Loucy (cell line): ENCODE data around the gene GMPPA.

Source experiments
- H2AFZ ChIP-seq: fragments of 200-600 bp; sonication (generic); 2 replicates; pipeline ENCODE4 v1.6.0; 2016; ENCODE audit warnings: antibody characterized with exemption, mild to moderate bottlenecking, low read length, moderate library complexity
- H3F3A ChIP-seq: fragments of 200-600 bp; 2 replicates; pipeline ENCODE4 v1.6.0; 2016; ENCODE audit warnings: antibody characterized with exemption, low read depth, mild to moderate bottlenecking
- H3K27me3 ChIP-seq: fragments of 200-600 bp; sonication (generic); 2 replicates; pipeline ENCODE4 v1.6.1; 2014; ENCODE audit warnings: low read length, mild to moderate bottlenecking; ENCODE audit not compliant: insufficient read depth, poor library complexity, severe bottlenecking
- H3K36me3 ChIP-seq: fragments of 200-600 bp; sonication (generic); 2 replicates; pipeline ENCODE4 v1.6.1; 2016; ENCODE audit warnings: low read length; ENCODE audit not compliant: insufficient read depth
- H3K4me1 ChIP-seq: fragments of 200-600 bp; sonication (generic); 2 replicates; pipeline ENCODE4 v1.5.1; 2014; ENCODE audit warnings: low read length, mild to moderate bottlenecking; ENCODE audit not compliant: insufficient read depth, poor library complexity, severe bottlenecking
- H3K4me2 ChIP-seq: fragments of 200-600 bp; sonication (generic); 2 replicates; pipeline ENCODE4 v1.6.0; 2014; ENCODE audit warnings: antibody characterized with exemption, low read length, low read depth, mild to moderate bottlenecking; ENCODE audit not compliant: poor library complexity, severe bottlenecking
- H3K4me3 ChIP-seq: fragments of 200-600 bp; sonication (generic); 2 replicates; pipeline ENCODE4 v1.5.1; 2014; ENCODE audit warnings: low read length, mild to moderate bottlenecking, mixed read lengths; ENCODE audit not compliant: poor library complexity, severe bottlenecking
- H3K79me2 ChIP-seq: fragments of 200-600 bp; sonication (generic); 2 replicates; pipeline ENCODE4 v1.6.1; 2014; ENCODE audit warnings: low read length; ENCODE audit not compliant: insufficient read depth
- H3K9ac ChIP-seq: fragments of 200-600 bp; sonication (generic); 2 replicates; pipeline ENCODE4 v1.6.0; 2014; ENCODE audit warnings: mild to moderate bottlenecking, low read depth, low read length, moderate library complexity; ENCODE audit not compliant: poor library complexity, severe bottlenecking
- H3K9me2 ChIP-seq: fragments of 200-600 bp; sonication (generic); replicated peaks from 2 replicates; pipeline ENCODE4 v1.6.1; 2016; ENCODE audit warnings: low read depth, low read length, mixed read lengths
- H3K9me3 ChIP-seq: fragments of 200-600 bp; sonication (generic); 2 replicates; pipeline ENCODE4 v1.6.1; 2014; ENCODE audit warnings: mild to moderate bottlenecking, antibody characterized with exemption, low read length, low read depth; ENCODE audit not compliant: insufficient read depth
- H4K20me1 ChIP-seq: fragments of 200-600 bp; sonication (generic); 2 replicates; pipeline ENCODE4 v1.6.0; 2014; ENCODE audit warnings: antibody characterized with exemption, low read length, mild to moderate bottlenecking; ENCODE audit not compliant: insufficient read depth, poor library complexity, severe bottlenecking
- EZH2phosphoT487 ChIP-seq: fragments of 200-600 bp; IDR thresholded peaks from 2 replicates; pipeline ENCODE4 v1.6.1; 2018; ENCODE audit warnings: antibody characterized with exemption, mild to moderate bottlenecking, moderate library complexity, borderline replicate concordance
- TF ChIP-seq, protein P1 (sequence below): fragments of 200-600 bp; sonication (generic); conservative IDR thresholded peaks from 2 replicates; pipeline ENCODE4 v1.5.1; 2014; ENCODE audit warnings: mild to moderate bottlenecking, antibody characterized with exemption, low read length

The GMPPA gene

GRCh38 chr2:219498280-219499057 lies at the start of gene GMPPA:
TSS of gene GMPPA (plus strand) at chr2:219498891. CDS start at chr2:219499976, 1,085 bp downstream.
- no peak for TF ChIP-seq EZH2phosphoT487
- TF ChIP-seq, protein P1, sequence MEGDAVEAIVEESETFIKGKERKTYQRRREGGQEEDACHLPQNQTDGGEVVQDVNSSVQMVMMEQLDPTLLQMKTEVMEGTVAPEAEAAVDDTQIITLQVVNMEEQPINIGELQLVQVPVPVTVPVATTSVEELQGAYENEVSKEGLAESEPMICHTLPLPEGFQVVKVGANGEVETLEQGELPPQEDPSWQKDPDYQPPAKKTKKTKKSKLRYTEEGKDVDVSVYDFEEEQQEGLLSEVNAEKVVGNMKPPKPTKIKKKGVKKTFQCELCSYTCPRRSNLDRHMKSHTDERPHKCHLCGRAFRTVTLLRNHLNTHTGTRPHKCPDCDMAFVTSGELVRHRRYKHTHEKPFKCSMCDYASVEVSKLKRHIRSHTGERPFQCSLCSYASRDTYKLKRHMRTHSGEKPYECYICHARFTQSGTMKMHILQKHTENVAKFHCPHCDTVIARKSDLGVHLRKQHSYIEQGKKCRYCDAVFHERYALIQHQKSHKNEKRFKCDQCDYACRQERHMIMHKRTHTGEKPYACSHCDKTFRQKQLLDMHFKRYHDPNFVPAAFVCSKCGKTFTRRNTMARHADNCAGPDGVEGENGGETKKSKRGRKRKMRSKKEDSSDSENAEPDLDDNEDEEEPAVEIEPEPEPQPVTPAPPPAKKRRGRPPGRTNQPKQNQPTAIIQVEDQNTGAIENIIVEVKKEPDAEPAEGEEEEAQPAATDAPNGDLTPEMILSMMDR, result no peak
- peak within 1 kb of the TSS; percentile 86 for H3K4me2 ChIP-seq
- H3K79me2 ChIP-seq, result peaks cover 10% of the 10 kb centered on the region; the same call in 1 of the 2 replicates
- no peaks in the 10 kb centered on the region for H3K36me3 ChIP-seq
- peaks cover 24% of the 10 kb centered on the region for H3K4me1 ChIP-seq
- H3K4me3 ChIP-seq, result peak within 1 kb of the TSS; percentile 93
- H3K9ac ChIP-seq, result peak within 1 kb of the TSS; percentile 93
- H2AFZ ChIP-seq, result peak within 1 kb of the TSS; percentile 95
- H3K27me3 ChIP-seq, result no peaks in the 10 kb centered on the region
- H3K9me3 ChIP-seq, result no peaks in the 10 kb centered on the region
- no peaks in the 10 kb centered on the region for H4K20me1 ChIP-seq
- H3K9me2 ChIP-seq, result no peaks in the 10 kb centered on the region
- H3F3A ChIP-seq, result no peaks in the 10 kb centered on the region

DNA sequence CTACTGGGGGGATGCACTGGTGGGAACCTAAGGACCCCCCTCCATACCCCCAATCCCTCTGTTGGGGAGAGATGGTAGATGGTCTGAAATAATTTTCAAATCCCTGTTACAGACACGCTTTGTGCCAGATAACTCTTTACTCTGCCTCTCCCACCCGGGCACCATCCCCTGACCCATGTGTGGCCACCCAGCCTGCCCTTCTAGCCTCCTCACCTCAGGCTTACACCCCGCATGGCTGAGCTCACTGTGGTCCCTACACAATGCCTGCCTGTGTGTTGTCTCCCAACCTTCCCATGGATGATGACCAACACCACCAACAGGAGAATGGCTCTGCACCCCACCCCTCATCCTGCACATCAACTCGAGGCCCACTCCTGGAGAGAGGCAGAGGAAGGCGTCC lies 49.1 kb upstream of the GMPPA start:
- no peaks in the 10 kb centered on the region for H3K36me3 ChIP-seq

DNA sequence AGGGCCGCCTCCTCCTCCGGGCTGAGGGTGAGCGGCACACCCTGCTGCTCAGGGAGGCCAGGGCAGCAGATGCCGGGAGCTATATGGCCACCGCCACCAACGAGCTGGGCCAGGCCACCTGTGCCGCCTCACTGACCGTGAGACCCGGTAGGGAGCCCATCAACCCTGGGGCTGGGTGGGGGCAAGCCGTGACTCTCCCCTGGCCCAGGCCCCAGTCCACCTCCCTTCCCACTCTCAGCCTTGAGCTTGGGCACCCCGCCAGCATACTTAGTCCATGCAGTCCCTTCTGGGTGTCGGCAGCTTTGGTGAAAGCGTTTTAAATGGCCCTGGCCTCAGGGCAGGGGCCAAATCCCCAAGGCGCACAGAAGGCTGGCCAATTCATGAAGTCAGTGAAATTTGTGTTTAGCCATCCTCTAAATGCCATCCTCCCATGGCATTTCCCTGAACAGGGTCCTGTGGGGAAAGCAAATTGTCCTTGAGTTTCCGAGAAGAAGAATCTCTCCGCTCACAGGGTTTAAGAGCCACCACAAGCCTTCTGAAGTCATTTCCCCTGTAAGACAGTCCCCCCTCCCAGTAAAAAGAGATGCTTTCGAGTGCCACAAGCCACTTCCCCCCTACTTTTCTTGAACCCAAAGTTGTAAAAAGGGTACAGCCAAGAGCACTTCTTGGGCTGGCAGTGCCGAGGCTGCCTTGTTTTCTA lies 46.9 kb upstream of the GMPPA start:
- Histone ChIP-seq H3F3A (no peaks in the 10 kb centered on the region), H3K79me2 (no peaks in the 10 kb centered on the region), H3K27me3 (no peaks in the 10 kb centered on the region), H3K4me3 (no peak overlapping the region), H3K9me3 (no peaks in the 10 kb centered on the region), H3K9me2 (no peaks in the 10 kb centered on the region), H2AFZ (no peak overlapping the region), H3K36me3 (no peaks in the 10 kb centered on the region), H3K4me2 (no peak overlapping the region), H3K4me1 (no peaks in the 10 kb centered on the region), H3K9ac (no peak overlapping the region), H4K20me1 (no peaks in the 10 kb centered on the region)
- TF ChIP-seq, protein P1, result no peak
- TF ChIP-seq EZH2phosphoT487, result no peak

More for the DNA sequence above, 49.1 kb upstream of the GMPPA start:
- no peaks in the 10 kb centered on the region for H3K9me2 ChIP-seq
- H3K9me3 ChIP-seq, result no peaks in the 10 kb centered on the region
- no peak overlapping the region for H3K9ac ChIP-seq
- peaks cover 9% of the 10 kb centered on the region for H3K4me1 ChIP-seq
- no peak overlapping the region for H3K4me3 ChIP-seq
- H3K79me2 ChIP-seq, result no peaks in the 10 kb centered on the region
- no peak for TF ChIP-seq EZH2phosphoT487
- TF ChIP-seq, protein P1, result no peak
- H4K20me1 ChIP-seq, result no peaks in the 10 kb centered on the region
- H2AFZ ChIP-seq, result no peak overlapping the region
- no peaks in the 10 kb centered on the region for H3K27me3 ChIP-seq
- H3K4me2 ChIP-seq, result no peak overlapping the region
- H3F3A ChIP-seq, result no peaks in the 10 kb centered on the region
